RWPE1 (cell line): ENCODE results near the gene KRT14.

ENCODE experiments used
- CTCF ChIA-PET: fragments of 350-600 bp; sonication (Branson Sonifier 250); formaldehyde crosslinking; extraction: SDS; loops from one replicate; lab custom pipeline; 2021; lab: Yijun Ruan, JAX
- POLR2A ChIA-PET: fragments of 400-600 bp; formaldehyde crosslinking; extraction: SDS; loops from one replicate; lab custom pipeline; 2020; ENCODE audit warnings: antibody characterized with exemption; ENCODE audit not compliant: low non-redundant PET; lab: Yijun Ruan, JAX
- DNase-seq: peaks from one replicate; pipeline ENCODE4 v3.0.0; 2012; ENCODE audit warnings: low spot score
- H3K27ac ChIP-seq: fragments of 450-650 bp; 2 replicates; pipeline ENCODE4 v1.5.1; 2017
- TF ChIP-seq, protein P1 (sequence below): fragments of 450-650 bp; conservative IDR thresholded peaks from 2 replicates; pipeline ENCODE4 v1.5.1; 2017; ENCODE audit warnings: low read depth, mild to moderate bottlenecking

The KRT14 gene

GRCh38 chr17:41535764-41536481 is 50.8 kb downstream of the KRT14 start:
- ChIA-PET CTCF (interaction anchor here (1.0 to 2.9 kb wide), 3 partner anchors 13 to 127 kb away, joined by 3 to 10 read pairs (median 3); no protein-coding TSS in a partner anchor), POLR2A (no interaction called here)
- TF ChIP-seq, protein P1, sequence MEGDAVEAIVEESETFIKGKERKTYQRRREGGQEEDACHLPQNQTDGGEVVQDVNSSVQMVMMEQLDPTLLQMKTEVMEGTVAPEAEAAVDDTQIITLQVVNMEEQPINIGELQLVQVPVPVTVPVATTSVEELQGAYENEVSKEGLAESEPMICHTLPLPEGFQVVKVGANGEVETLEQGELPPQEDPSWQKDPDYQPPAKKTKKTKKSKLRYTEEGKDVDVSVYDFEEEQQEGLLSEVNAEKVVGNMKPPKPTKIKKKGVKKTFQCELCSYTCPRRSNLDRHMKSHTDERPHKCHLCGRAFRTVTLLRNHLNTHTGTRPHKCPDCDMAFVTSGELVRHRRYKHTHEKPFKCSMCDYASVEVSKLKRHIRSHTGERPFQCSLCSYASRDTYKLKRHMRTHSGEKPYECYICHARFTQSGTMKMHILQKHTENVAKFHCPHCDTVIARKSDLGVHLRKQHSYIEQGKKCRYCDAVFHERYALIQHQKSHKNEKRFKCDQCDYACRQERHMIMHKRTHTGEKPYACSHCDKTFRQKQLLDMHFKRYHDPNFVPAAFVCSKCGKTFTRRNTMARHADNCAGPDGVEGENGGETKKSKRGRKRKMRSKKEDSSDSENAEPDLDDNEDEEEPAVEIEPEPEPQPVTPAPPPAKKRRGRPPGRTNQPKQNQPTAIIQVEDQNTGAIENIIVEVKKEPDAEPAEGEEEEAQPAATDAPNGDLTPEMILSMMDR = no peak
- no peak overlapping the region for H3K27ac ChIP-seq
- no peak for DNase-seq

DNA sequence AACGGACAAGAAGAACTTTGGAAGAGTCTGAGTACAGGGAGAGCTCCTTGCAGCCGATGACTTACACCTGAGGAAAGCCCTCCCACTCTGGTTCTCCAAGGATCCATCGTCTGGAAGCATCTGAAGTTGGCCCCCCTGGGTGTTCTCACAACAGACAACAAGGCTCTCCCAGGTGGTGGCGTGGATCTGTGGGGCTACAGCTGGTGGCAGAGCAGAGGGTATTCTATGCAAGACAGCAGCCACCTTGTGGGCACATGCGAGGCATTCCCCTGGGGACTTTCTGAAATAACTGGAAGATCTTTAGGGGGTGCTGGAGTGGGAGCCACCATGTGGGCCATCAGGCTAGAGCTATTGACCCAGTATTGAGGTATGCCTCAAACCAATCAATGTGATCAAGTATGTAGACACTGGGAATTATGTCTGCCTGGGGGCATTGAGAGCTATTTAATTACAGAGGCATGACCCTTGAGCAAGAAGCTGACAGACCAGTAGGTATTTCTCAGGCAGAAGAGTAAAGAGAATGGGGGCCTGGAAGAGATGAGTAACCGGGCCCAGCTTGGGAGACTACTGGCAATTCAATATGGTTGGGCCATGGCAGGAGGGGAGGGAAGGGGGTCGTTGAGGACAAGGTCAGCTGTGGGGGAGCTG is 51.7 kb downstream of the KRT14 start:
- CTCF ChIA-PET = interaction anchor here (0.6 to 1.2 kb wide), 6 partner anchors 13 to 145 kb away, joined by 3 to 5 read pairs (median 3); no protein-coding TSS in a partner anchor
- TF ChIP-seq, protein P1 = no peak
- H3K27ac ChIP-seq = no peak overlapping the region
- POLR2A ChIA-PET = no interaction called here
- no peak for DNase-seq

- no peak for DNase-seq
- no peak overlapping the region for H3K27ac ChIP-seq
- TF ChIP-seq, protein P1 = no peak
- CTCF ChIA-PET = no interaction called here
- POLR2A ChIA-PET = no interaction called here
Measured at GRCh38 chr17:41533613-41534012, 53.1 kb downstream of the KRT14 start.

- TF ChIP-seq, protein P1 = no peak
- POLR2A ChIA-PET = no interaction called here
- no peak overlapping the region for H3K27ac ChIP-seq
- CTCF ChIA-PET = interaction anchor here (0.8 kb wide), 1 partner anchor 16 kb away, joined by 4 read pairs; no protein-coding TSS in a partner anchor
- DNase-seq = no peak
Measured at GRCh38 chr17:41532947-41533570, 53.6 kb downstream of the KRT14 start.
